H9 (cell line): ENCODE data around the gene MRPS18A. TPM values are rescaled to one million over a fixed set of nuclear protein-coding genes. Genes with fewer than 3 reads are reported as not detected.

ENCODE experiments used
- DNase-seq: peaks from one replicate; pipeline ENCODE4 v3.0.0-alpha.2; 2017
- H2AFZ ChIP-seq: one replicate; pipeline ENCODE4 v1.6.1; 2013; ENCODE audit warnings: mild to moderate bottlenecking, low read length, control low read depth, moderate library complexity
- H2AK5ac ChIP-seq: 2 replicates; pipeline ENCODE4 v1.6.1; 2013; ENCODE audit warnings: low read length, control low read depth, mixed read lengths; ENCODE audit not compliant: insufficient read length
- H2BK120ac ChIP-seq: one replicate; pipeline ENCODE4 v1.6.1; 2013; ENCODE audit warnings: low read depth, mild to moderate bottlenecking, low read length, control low read depth, inconsistent platforms; ENCODE audit not compliant: poor library complexity, severe bottlenecking
- H2BK12ac ChIP-seq: 2 replicates; pipeline ENCODE4 v1.6.1; 2013; ENCODE audit warnings: low read length, control low read depth, mixed read lengths, low read depth; ENCODE audit not compliant: insufficient read length
- H2BK15ac ChIP-seq: 2 replicates; pipeline ENCODE4 v1.6.1; 2013; ENCODE audit warnings: low read depth, low read length, control low read depth
- H2BK20ac ChIP-seq: one replicate; pipeline ENCODE4 v1.6.1; 2013; ENCODE audit warnings: low read depth, mild to moderate bottlenecking, low read length, control low read depth, inconsistent platforms; ENCODE audit not compliant: poor library complexity, severe bottlenecking
- H2BK5ac ChIP-seq: 2 replicates; pipeline ENCODE4 v1.6.1; 2013; ENCODE audit warnings: low read length, control low read depth, mixed read lengths; ENCODE audit not compliant: insufficient read length
- H3K14ac ChIP-seq: 2 replicates; pipeline ENCODE4 v1.6.1; 2013; ENCODE audit warnings: low read length, control low read depth; ENCODE audit not compliant: insufficient read depth
- H3K18ac ChIP-seq: 2 replicates; pipeline ENCODE4 v1.6.1; 2013; ENCODE audit warnings: low read depth, mild to moderate bottlenecking, mixed read lengths, low read length, control low read depth; ENCODE audit not compliant: insufficient read length
- H3K23ac ChIP-seq: 2 replicates; pipeline ENCODE4 v1.6.1; 2013; ENCODE audit warnings: low read length, control low read depth, mixed read lengths, low read depth; ENCODE audit not compliant: insufficient read length
- H3K23me2 ChIP-seq: 2 replicates; pipeline ENCODE4 v1.6.1; 2013; ENCODE audit warnings: low read depth, mild to moderate bottlenecking, mixed read lengths, low read length, control low read depth; ENCODE audit not compliant: insufficient read length, poor library complexity, severe bottlenecking
- H3K27ac ChIP-seq: 2 replicates; pipeline ENCODE4 v1.5.1; 2013; ENCODE audit warnings: low read length, control low read depth, mixed read lengths, low read depth; ENCODE audit not compliant: insufficient read length
- H3K27me3 ChIP-seq: 2 replicates; pipeline ENCODE4 v1.6.1; 2013; ENCODE audit warnings: low read length, control low read depth, inconsistent platforms; ENCODE audit not compliant: insufficient read depth
- H3K4ac ChIP-seq: 2 replicates; pipeline ENCODE4 v1.6.1; 2013; ENCODE audit warnings: low read depth, mild to moderate bottlenecking, control low read depth, inconsistent platforms, low read length, moderate library complexity
- H3K4me1 ChIP-seq: 2 replicates; pipeline ENCODE4 v1.6.1; 2013; ENCODE audit warnings: low read length, control low read depth, inconsistent platforms; ENCODE audit not compliant: insufficient read depth
- H3K4me2 ChIP-seq: 2 replicates; pipeline ENCODE4 v1.6.1; 2013; ENCODE audit warnings: low read length, control low read depth, mixed read lengths; ENCODE audit not compliant: insufficient read length, insufficient read depth
- H3K56ac ChIP-seq: 2 replicates; pipeline ENCODE4 v1.6.1; 2013; ENCODE audit warnings: low read depth, mild to moderate bottlenecking, mixed read lengths, low read length, control low read depth; ENCODE audit not compliant: insufficient read length
- H3K79me1 ChIP-seq: 2 replicates; pipeline ENCODE4 v1.6.1; 2013; ENCODE audit warnings: low read depth, mild to moderate bottlenecking, moderate library complexity, low read length, control low read depth, inconsistent platforms; ENCODE audit not compliant: insufficient read depth, poor library complexity, severe bottlenecking
- H3K79me2 ChIP-seq: 2 replicates; pipeline ENCODE4 v1.6.1; 2013; ENCODE audit warnings: low read length, control low read depth, inconsistent platforms; ENCODE audit not compliant: insufficient read depth
- H3K9ac ChIP-seq: 2 replicates; pipeline ENCODE4 v1.6.1; 2013; ENCODE audit warnings: low read length, control low read depth, mixed read lengths; ENCODE audit not compliant: insufficient read length; ENCODE audit errors: extremely low read depth
- H3K9me3 ChIP-seq: one replicate; pipeline ENCODE4 v1.6.1; 2013; ENCODE audit warnings: low read depth, low read length, inconsistent platforms; ENCODE audit not compliant: control insufficient read depth
- H3T11ph ChIP-seq: one replicate; pipeline ENCODE4 v1.6.1; 2013; ENCODE audit warnings: mild to moderate bottlenecking, low read length, control low read depth, inconsistent platforms
- H4K20me1 ChIP-seq: one replicate; pipeline ENCODE4 v1.6.1; 2013; ENCODE audit not compliant: control insufficient read depth, insufficient read length, insufficient read depth
- H4K5ac ChIP-seq: 2 replicates; pipeline ENCODE4 v1.6.1; 2013; ENCODE audit warnings: low read depth, mild to moderate bottlenecking, mixed read lengths, low read length, control low read depth; ENCODE audit not compliant: insufficient read length
- H4K8ac ChIP-seq: replicated peaks from 2 replicates; pipeline ENCODE4 v1.6.1; 2013; ENCODE audit warnings: low read length, control low read depth, mixed read lengths, low read depth; ENCODE audit not compliant: insufficient read length
- H4K91ac ChIP-seq: 2 replicates; pipeline ENCODE4 v1.6.1; 2013; ENCODE audit warnings: low read depth, mild to moderate bottlenecking, moderate library complexity, mixed read lengths, low read length, control low read depth; ENCODE audit not compliant: insufficient read length
- H3K27ac Mint-ChIP-seq, 3 experiments: 2 replicates in 2 of 3; 3 replicates in 1 of 3; pipeline ENCODE4 v1.8.0; 2020 to 2021; ENCODE audit warnings: mixed read lengths in 3 of 3, mild to moderate bottlenecking in 1 of 3, moderate library complexity in 1 of 3
- H3K27me3 Mint-ChIP-seq: 2 replicates; pipeline ENCODE4 v1.8.0; 2021; ENCODE audit warnings: low read depth, mild to moderate bottlenecking, moderate library complexity, mixed read lengths
- H3K36me3 Mint-ChIP-seq, 3 experiments: 2 replicates in 2 of 3; 3 replicates in 1 of 3; pipeline ENCODE4 v1.8.0; 2020 to 2021; ENCODE audit warnings: low read depth in 3 of 3, mixed read lengths in 3 of 3; ENCODE audit not compliant: insufficient read depth in 1 of 3
- H3K4me1 Mint-ChIP-seq, 2 experiments: 2 replicates each; pipeline ENCODE4 v1.8.0; 2020; ENCODE audit warnings: mixed read lengths in 2 of 2
- H3K4me3 Mint-ChIP-seq, 2 experiments: 2 replicates in 1 of 2; 3 replicates in 1 of 2; pipeline ENCODE4 v1.8.0; 2020 to 2021; ENCODE audit warnings: mild to moderate bottlenecking in 2 of 2, mixed read lengths in 2 of 2, moderate library complexity in 1 of 2
- H3K9me3 Mint-ChIP-seq, 2 experiments: 2 replicates in 1 of 2; 3 replicates in 1 of 2; pipeline ENCODE4 v1.8.0; 2020; ENCODE audit warnings: mild to moderate bottlenecking in 2 of 2, mixed read lengths in 2 of 2, moderate library complexity in 1 of 2
- WGBS: extraction: QIAGEN DNeasy Blood & Tissue Kit; methylation state at CpG from one replicate; pipeline ENCODE4 v1.1.7; 2013; ENCODE audit warnings: missing lambda C conversion rate, low lambda C conversion rate, mixed read lengths; ENCODE audit not compliant: insufficient read length; ENCODE audit errors: extremely low coverage; 5-methylcytosine and 5-hydroxymethylcytosine counted together
- total RNA-seq: library from RNA; stranded (reverse); gene quantifications from 2 replicates; pipeline ENCODE4 v1.2.1, GENCODE V29; 2021
- TF ChIP-seq, protein P1 (sequence below): fragments of 200-600 bp; sonication (generic); conservative IDR thresholded peaks from 3 replicates; pipeline ENCODE4 v1.8.0; 2021; ENCODE audit warnings: antibody characterized with exemption, mild to moderate bottlenecking

MRPS18A gene
- total RNA-seq, 1 experiment from 2014 or later = 65.1 TPM

- Histone ChIP-seq H4K20me1 (no peaks in the 10 kb centered on the region), H3K4me1 (no peaks in the 10 kb centered on the region; the same call in 1 of the 2 replicates), H4K5ac (no peak overlapping the region), H3K23me2 (peaks cover 8% of the 10 kb centered on the region), H2BK120ac (no peak overlapping the region), H3K56ac (no peak overlapping the region), H3K4ac (no peak overlapping the region), H3K9me3 (no peaks in the 10 kb centered on the region), H3K23ac (no peak overlapping the region), H2AK5ac (no peak overlapping the region), H3T11ph (no peak overlapping the region), H3K14ac (no peak overlapping the region), H4K91ac (no peak overlapping the region), H3K4me2 (no peak overlapping the region), H4K8ac (no peak overlapping the region), H3K18ac (no peak overlapping the region), H3K27ac (no peak overlapping the region), H2BK5ac (no peak overlapping the region), H3K79me1 (peaks cover 13% of the 10 kb centered on the region), H2BK15ac (no peak overlapping the region), H2BK12ac (no peak overlapping the region), H3K79me2 (peaks cover 26% of the 10 kb centered on the region), H3K9ac (no peak overlapping the region), H2BK20ac (no peak overlapping the region), H2AFZ (no peak overlapping the region), H3K27me3 (no peaks in the 10 kb centered on the region)
- H3K4me3 Mint-ChIP-seq = no peak overlapping the region
- no peaks in the 10 kb centered on the region for H3K9me3 Mint-ChIP-seq
- H3K27ac Mint-ChIP-seq = peak overlapping the region in 1 of 3 experiments; percentile 11; a peak in 1 of 7 replicates
- no peak for DNase-seq
- TF ChIP-seq, protein P1, sequence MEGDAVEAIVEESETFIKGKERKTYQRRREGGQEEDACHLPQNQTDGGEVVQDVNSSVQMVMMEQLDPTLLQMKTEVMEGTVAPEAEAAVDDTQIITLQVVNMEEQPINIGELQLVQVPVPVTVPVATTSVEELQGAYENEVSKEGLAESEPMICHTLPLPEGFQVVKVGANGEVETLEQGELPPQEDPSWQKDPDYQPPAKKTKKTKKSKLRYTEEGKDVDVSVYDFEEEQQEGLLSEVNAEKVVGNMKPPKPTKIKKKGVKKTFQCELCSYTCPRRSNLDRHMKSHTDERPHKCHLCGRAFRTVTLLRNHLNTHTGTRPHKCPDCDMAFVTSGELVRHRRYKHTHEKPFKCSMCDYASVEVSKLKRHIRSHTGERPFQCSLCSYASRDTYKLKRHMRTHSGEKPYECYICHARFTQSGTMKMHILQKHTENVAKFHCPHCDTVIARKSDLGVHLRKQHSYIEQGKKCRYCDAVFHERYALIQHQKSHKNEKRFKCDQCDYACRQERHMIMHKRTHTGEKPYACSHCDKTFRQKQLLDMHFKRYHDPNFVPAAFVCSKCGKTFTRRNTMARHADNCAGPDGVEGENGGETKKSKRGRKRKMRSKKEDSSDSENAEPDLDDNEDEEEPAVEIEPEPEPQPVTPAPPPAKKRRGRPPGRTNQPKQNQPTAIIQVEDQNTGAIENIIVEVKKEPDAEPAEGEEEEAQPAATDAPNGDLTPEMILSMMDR = no peak
- H3K36me3 Mint-ChIP-seq = peaks cover 7 to 17% (median 10%) of the 10 kb centered on the region in 3 experiments; a peak in 4 of 7 replicates
- WGBS = no CpG with 5 or more reads among the region's 1 CpG
- no peaks in the 10 kb centered on the region for H3K27me3 Mint-ChIP-seq
- peaks cover 26 to 29% of the 10 kb centered on the region in 2 experiments for H3K4me1 Mint-ChIP-seq
These were observed 3.7 kb downstream of the MRPS18A start for GRCh38 chr6:43683708-43684455.
